Measurements from ENCODE around the gene CYREN.

CYREN gene

GRCh38 chr7:135121868-135122267 lies 48.6 kb downstream of the CYREN start:
- Histone ChIP-seq H3K9me3 (ENCODE audit: insufficient read depth, low read depth, low read length) (no peaks in the 10 kb centered on the region), H3K4me2 (ENCODE audit: low read depth, low read length, poor library complexity, severe bottlenecking) (no peak overlapping the region), H3K4me1 (ENCODE audit: insufficient read depth, low read length, poor library complexity, severe bottlenecking) (no peaks in the 10 kb centered on the region), H2AFZ (ENCODE audit: low read length) (no peak overlapping the region), H3F3A (ENCODE audit: low read depth) (no peaks in the 10 kb centered on the region), H3K9me2 (replicated peaks; ENCODE audit: low read depth, low read length) (no peaks in the 10 kb centered on the region), H3K36me3 (ENCODE audit: insufficient read depth, low read length) (no peaks in the 10 kb centered on the region), H3K9ac (ENCODE audit: low read depth, low read length, poor library complexity, severe bottlenecking) (no peak overlapping the region), H4K20me1 (ENCODE audit: insufficient read depth, low read length, poor library complexity, severe bottlenecking) (no peaks in the 10 kb centered on the region), H3K79me2 (ENCODE audit: insufficient read depth, low read length) (no peaks in the 10 kb centered on the region), H3K27me3 (ENCODE audit: insufficient read depth, low read length, poor library complexity, severe bottlenecking) (no peaks in the 10 kb centered on the region), H3K4me3 (ENCODE audit: low read length, poor library complexity, severe bottlenecking) (no peak overlapping the region)
- TF ChIP-seq EZH2phosphoT487 (IDR thresholded peaks at IDR 0.05; ENCODE audit: borderline replicate concordance): no peak
- TF ChIP-seq, protein P1, sequence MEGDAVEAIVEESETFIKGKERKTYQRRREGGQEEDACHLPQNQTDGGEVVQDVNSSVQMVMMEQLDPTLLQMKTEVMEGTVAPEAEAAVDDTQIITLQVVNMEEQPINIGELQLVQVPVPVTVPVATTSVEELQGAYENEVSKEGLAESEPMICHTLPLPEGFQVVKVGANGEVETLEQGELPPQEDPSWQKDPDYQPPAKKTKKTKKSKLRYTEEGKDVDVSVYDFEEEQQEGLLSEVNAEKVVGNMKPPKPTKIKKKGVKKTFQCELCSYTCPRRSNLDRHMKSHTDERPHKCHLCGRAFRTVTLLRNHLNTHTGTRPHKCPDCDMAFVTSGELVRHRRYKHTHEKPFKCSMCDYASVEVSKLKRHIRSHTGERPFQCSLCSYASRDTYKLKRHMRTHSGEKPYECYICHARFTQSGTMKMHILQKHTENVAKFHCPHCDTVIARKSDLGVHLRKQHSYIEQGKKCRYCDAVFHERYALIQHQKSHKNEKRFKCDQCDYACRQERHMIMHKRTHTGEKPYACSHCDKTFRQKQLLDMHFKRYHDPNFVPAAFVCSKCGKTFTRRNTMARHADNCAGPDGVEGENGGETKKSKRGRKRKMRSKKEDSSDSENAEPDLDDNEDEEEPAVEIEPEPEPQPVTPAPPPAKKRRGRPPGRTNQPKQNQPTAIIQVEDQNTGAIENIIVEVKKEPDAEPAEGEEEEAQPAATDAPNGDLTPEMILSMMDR (conservative IDR thresholded peaks at IDR 0.05; ENCODE audit: low read length): no peak

- Histone ChIP-seq H3F3A (ENCODE audit: low read depth) (no peaks in the 10 kb centered on the region), H3K9me2 (replicated peaks; ENCODE audit: low read depth, low read length) (no peaks in the 10 kb centered on the region), H3K9me3 (ENCODE audit: insufficient read depth, low read depth, low read length) (no peaks in the 10 kb centered on the region), H3K9ac (ENCODE audit: low read depth, low read length, poor library complexity, severe bottlenecking) (no peak overlapping the region), H2AFZ (ENCODE audit: low read length) (no peak overlapping the region), H3K36me3 (ENCODE audit: insufficient read depth, low read length) (no peaks in the 10 kb centered on the region), H3K4me1 (ENCODE audit: insufficient read depth, low read length, poor library complexity, severe bottlenecking) (no peaks in the 10 kb centered on the region), H3K4me2 (ENCODE audit: low read depth, low read length, poor library complexity, severe bottlenecking) (no peak overlapping the region), H3K4me3 (ENCODE audit: low read length, poor library complexity, severe bottlenecking) (no peak overlapping the region), H4K20me1 (ENCODE audit: insufficient read depth, low read length, poor library complexity, severe bottlenecking) (no peaks in the 10 kb centered on the region), H3K79me2 (ENCODE audit: insufficient read depth, low read length) (no peaks in the 10 kb centered on the region), H3K27me3 (ENCODE audit: insufficient read depth, low read length, poor library complexity, severe bottlenecking) (no peaks in the 10 kb centered on the region)
- no peak for TF ChIP-seq EZH2phosphoT487 (IDR thresholded peaks at IDR 0.05; ENCODE audit: borderline replicate concordance)
- TF ChIP-seq, protein P1 (conservative IDR thresholded peaks at IDR 0.05; ENCODE audit: low read length): no peak
These were observed 53.4 kb downstream of the CYREN start for GRCh38 chr7:135117096-135117495.
